ENCODE measurements around the gene SNCB.

DNA sequence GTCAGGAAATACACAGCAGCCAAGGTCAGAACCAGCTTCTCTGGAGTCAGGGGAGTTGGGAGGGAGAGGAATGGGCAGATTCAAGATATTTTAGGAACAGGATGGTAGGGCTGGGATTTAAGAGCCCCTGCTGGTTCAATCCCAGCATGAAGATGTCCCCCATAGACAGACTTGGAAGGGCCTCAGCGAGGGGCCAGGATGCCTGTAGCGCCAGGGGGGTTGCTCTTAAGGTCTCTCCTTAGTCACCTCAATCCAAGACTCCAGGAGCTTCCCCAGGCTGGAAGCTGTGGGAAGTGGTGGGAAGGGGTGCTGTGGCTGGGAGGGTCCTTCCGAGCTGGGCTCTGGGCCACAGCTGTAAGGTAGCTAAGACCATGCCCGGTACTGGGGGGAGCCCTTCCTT lies 8.9 kb upstream of the SNCB start:
- no peak for TF ChIP-seq POLR2AphosphoS5 (IDR thresholded peaks at IDR 0.05; ENCODE audit: borderline replicate concordance, low read depth, low read length)
- TF ChIP-seq EZH2 (IDR thresholded peaks at IDR 0.05), result no peak

All from SK-N-MC (cell line).